Kidney epithelial cell (primary cell): ENCODE data around the gene ARHGAP6. TPM values are rescaled to one million over a fixed set of nuclear protein-coding genes. Genes with fewer than 3 reads are reported as not detected.

Experiments
- DNase-seq: peaks from one replicate; pipeline ENCODE4 v3.0.0-alpha.2; 2010; ENCODE audit warnings: low read depth
- H3K27me3 ChIP-seq: 2 replicates; pipeline ENCODE4 v1.6.0; 2011; ENCODE audit warnings: low read length; ENCODE audit not compliant: control insufficient read depth, insufficient read depth
- H3K36me3 ChIP-seq: 2 replicates; pipeline ENCODE4 v1.5.1; 2011; ENCODE audit warnings: low read length; ENCODE audit not compliant: control insufficient read depth, insufficient read depth
- H3K4me3 ChIP-seq: 2 replicates; pipeline ENCODE4 v1.5.1; 2011; ENCODE audit warnings: low read depth, mild to moderate bottlenecking, control low read depth, low read length
- CTCF ChIP-seq: IDR thresholded peaks from 2 replicates; pipeline ENCODE4 v1.5.1; 2011; ENCODE audit warnings: mild to moderate bottlenecking, moderate library complexity, low read length, control low read depth, inconsistent platforms; ENCODE audit not compliant: insufficient read depth, poor library complexity, severe bottlenecking
- total RNA-seq: library from RNA; depleted of rRNA; stranded (reverse); fragments of >200 nt; gene quantifications from 2 replicates; pipeline ENCODE4 v1.2.3, GENCODE V29; 2015

The ARHGAP6 gene
- total RNA-seq, 1 donor from 2014 or later: 1.7 TPM

DNA sequence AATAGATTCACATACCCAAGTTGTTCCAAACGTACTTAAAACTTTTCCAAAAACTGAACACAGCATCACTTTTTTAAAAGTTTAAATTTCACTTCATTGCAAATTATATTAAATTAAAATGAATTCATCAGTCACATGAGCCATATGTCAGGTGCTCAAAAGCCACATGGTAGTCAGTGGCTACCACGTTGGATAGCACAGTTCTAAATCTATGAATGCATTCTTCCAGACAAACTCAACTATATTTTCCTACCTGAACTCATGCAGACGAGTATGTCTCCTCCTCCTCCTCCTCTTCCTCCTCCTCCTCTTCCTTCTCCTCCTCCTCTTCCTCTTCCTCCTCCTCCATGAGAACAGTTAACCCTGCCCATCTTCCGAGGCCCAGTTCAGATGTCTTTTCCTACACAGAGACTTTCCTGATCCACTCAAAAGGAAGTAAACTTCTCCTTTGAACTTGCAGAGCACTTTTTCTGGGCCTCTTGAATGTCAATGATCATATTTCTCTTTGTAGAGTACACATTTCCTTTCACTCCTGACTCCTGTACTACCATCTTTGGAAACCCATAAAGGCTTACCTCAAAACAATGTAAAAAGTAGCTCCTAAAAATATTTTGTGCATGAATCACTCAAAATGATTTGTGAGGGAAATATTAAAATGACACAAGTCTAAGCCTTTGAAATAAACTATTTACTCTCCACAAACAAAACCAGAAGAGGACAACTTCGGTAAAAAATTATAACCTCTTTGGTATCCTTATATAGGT is 199.9 kb downstream of the ARHGAP6 start:
- H3K4me3 ChIP-seq: no peak overlapping the region

GRCh38 chrX:11464836-11465463 is 200.8 kb downstream of the ARHGAP6 start:
- Histone ChIP-seq H3K36me3 (no peaks in the 10 kb centered on the region), H3K27me3 (no peaks in the 10 kb centered on the region), H3K4me3 (no peak overlapping the region)
- no peak for TF ChIP-seq CTCF
- no peak for DNase-seq

More for the DNA sequence above, 199.9 kb downstream of the ARHGAP6 start:
- H3K27me3 ChIP-seq: no peaks in the 10 kb centered on the region
- no peaks in the 10 kb centered on the region for H3K36me3 ChIP-seq
- DNase-seq: no peak
- no peak for TF ChIP-seq CTCF

GRCh38 chrX:11464380-11464779 is 201.3 kb downstream of the ARHGAP6 start:
- H3K4me3 ChIP-seq: no peak overlapping the region
- DNase-seq: no peak
- no peaks in the 10 kb centered on the region for H3K36me3 ChIP-seq
- H3K27me3 ChIP-seq: no peaks in the 10 kb centered on the region
- no peak for TF ChIP-seq CTCF

DNA sequence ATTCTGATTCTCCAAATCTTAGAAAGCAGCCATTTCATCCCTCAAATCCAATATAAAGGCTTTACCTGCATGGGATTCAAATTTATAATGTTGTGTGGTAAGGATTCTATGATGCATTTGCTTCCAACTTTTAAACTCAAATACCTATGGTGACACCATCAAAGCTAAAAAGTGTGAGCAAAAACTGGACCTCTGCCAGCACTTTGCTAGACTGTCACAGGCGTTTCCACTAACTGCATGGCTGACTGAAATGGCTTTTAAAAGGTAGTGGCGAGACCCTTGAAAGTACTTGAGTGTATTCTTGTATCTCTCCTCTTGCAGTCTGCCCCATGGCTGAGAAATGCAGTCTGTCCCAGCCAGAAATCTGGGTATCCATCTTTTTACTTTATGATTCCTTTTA is 203.1 kb downstream of the ARHGAP6 start:
- no peaks in the 10 kb centered on the region for H3K36me3 ChIP-seq
- no peaks in the 10 kb centered on the region for H3K27me3 ChIP-seq
- TF ChIP-seq CTCF: no peak
- H3K4me3 ChIP-seq: no peak overlapping the region
- DNase-seq: no peak

GRCh38 chrX:11462136-11462535 is 203.6 kb downstream of the ARHGAP6 start:
- Histone ChIP-seq H3K27me3 (no peaks in the 10 kb centered on the region), H3K36me3 (no peaks in the 10 kb centered on the region), H3K4me3 (no peak overlapping the region)
- no peak for DNase-seq
- TF ChIP-seq CTCF: no peak
